HG03064 (cell line): ENCODE data around the gene GALR2.

Source experiments
- ATAC-seq: cut with Tn5 transposase; IDR thresholded peaks from one replicate; pipeline ENCODE4 v1.9.1; 2021; ENCODE audit warnings: low read depth; ENCODE audit not compliant: unreplicated experiment

Gene GALR2

DNA sequence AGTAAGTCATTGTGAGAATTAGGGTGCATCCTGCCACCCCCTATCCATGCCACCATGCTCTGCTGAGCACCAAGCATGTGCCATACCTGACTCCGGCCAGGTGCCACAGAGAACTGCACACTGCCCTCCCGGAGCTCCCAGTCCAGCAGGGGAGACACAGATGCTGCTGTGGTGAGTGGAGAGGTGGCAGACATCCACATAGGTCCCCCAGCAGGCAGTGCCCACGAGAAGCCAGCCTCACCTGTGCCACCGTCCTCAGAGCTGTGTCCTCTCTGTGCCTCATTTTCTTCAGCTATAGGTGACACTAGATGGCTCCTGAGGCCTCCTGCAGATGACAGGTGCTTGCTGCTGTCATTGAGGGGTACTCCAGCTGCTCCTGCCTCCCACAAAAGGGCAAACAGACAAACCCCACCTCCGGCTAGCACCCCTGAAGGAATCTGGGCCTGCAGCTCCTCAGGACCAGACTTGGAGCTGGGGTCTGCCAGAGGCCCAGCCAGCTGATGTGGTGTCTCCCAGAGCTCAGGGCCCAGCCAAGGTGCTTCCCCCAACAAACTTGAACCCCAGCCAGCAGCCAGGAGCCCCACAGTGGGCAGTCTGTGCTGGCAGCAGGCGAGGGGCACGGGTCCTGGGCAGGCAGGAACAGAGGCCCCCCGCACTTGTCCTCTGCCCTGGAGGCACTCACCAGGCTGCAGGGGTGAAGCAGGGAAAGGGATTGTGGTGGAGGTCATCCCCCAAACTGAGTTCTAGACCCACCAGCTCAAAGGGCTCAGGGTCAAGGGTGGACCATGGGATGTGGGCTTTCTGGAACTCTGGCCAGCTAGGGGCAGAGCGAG is 49.4 kb downstream of the GALR2 start:
- ATAC-seq = no peak

- no peak for ATAC-seq
Observed at GRCh38 chr17:76124582-76125390, 50.2 kb downstream of the GALR2 start.

- ATAC-seq = no peak
Observed at GRCh38 chr17:76125391-76125675, 50.8 kb downstream of the GALR2 start.

GRCh38 chr17:76125922-76126321 is 51.3 kb downstream of the GALR2 start:
- ATAC-seq = no peak
